NB4 (cell line): ENCODE measurements around the gene ZNF212.

ENCODE experiments used
- POLR2A ChIP-seq: IDR thresholded peaks from 2 replicates; pipeline ENCODE4 v1.6.1; 2011; ENCODE audit warnings: mild to moderate bottlenecking; ENCODE audit not compliant: insufficient read length; ENCODE audit errors: extremely low read depth
- TF ChIP-seq, protein P1 (sequence below): IDR thresholded peaks from one replicate; pipeline ENCODE4 v1.5.1; 2012; ENCODE audit warnings: low read depth, low read length

DNA sequence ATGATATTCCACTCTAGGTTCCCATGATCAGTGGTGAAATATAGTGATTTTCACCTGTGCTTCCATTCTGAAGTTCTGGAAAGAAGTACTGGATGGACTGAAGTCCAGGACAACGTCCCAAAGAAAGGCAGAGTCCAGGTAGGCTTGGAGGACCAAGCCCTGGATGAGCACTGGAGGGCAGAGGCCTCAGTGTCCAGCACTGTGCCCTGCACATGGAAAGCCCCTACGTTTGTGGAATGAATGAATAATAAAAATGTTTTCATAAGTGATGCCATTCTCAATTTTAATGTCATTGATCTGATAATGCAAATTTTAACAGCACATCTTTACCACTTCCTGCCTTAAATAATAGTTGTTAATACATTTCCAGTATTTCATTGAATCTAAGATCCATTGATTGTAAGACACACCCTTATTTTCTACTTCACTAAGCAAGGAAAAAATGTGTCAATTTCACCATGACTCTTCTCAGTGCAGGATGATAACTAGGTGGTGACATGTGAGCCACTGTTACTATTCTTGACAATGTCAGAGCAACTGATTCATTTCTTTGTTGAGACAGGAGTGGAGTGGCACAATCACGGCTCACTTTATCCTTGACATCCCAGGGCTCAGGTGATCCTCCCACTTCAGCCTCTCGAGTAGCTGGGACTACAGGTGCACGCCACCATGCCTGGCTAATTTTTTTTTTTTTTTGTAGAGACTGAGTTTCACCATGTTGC lies 57.7 kb downstream of the ZNF212 start:
- TF ChIP-seq, protein P1, sequence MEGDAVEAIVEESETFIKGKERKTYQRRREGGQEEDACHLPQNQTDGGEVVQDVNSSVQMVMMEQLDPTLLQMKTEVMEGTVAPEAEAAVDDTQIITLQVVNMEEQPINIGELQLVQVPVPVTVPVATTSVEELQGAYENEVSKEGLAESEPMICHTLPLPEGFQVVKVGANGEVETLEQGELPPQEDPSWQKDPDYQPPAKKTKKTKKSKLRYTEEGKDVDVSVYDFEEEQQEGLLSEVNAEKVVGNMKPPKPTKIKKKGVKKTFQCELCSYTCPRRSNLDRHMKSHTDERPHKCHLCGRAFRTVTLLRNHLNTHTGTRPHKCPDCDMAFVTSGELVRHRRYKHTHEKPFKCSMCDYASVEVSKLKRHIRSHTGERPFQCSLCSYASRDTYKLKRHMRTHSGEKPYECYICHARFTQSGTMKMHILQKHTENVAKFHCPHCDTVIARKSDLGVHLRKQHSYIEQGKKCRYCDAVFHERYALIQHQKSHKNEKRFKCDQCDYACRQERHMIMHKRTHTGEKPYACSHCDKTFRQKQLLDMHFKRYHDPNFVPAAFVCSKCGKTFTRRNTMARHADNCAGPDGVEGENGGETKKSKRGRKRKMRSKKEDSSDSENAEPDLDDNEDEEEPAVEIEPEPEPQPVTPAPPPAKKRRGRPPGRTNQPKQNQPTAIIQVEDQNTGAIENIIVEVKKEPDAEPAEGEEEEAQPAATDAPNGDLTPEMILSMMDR, result no peak
- no peak for TF ChIP-seq POLR2A
